Measurements from ENCODE around the gene COBL.
A peak's percentile ranks its signal among the peaks of the same experiment; 100 is the strongest.

The COBL gene

DNA sequence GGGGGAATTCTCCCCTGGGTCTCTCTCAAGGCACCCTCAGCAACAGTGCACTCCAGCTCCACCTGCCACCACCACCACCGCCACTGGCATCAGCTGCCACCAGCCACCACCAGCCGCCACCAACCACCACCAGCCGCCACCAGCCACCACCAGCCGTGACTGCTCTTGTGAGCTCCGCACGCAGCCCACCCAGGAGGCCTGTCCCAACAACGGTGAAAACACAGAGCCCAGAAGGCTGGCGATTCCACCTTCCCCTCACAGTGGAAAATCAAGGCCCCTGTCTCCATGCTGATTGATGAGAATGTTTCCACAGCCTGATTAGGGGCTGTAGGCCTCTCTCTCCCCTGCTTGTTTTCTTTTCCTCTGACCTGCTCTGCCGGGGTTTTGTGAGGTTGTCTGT, 41.1 kb downstream of the COBL start:
- DNase-seq: no peak

DNA sequence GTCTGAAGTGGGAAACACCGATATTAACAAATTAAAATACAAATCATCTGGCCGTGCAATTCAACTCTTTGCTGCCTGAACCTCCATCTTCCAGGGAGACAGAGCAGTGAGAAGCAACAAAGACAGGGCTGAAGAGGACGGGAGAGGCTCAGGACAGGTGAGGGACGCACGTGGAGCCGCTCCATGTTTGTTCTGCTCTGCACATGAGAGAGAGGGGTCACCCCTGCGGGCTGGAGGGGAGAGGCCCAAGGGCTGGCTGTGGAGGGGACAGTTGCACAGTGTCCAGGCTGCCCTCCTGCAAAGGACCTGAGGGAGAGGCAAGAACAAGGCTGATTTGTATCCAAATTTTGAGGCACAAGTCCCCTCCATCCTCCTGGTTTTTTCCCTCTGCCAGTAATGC, 41.7 kb downstream of the COBL start:
- no peak for DNase-seq

DNA sequence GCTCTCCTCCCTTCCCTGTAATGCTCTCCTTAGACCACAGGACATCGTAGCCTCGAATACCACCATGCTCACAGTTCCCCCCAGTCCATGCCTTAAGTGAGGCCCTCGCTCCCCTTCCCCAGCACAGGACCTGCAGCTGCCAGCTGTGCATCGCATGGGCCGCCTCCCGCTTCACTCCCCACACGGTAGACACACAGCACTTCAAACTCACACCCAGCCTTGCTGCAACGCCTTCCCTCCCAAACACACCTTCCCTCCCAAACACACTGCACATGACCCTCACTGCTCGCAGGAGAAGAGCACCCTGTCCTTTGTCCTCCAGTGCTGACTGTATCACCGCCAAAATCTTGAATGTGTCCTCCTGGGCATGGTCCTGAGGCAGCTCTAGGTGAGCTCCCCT, 42.6 kb downstream of the COBL start:
- no peak for DNase-seq

DNA sequence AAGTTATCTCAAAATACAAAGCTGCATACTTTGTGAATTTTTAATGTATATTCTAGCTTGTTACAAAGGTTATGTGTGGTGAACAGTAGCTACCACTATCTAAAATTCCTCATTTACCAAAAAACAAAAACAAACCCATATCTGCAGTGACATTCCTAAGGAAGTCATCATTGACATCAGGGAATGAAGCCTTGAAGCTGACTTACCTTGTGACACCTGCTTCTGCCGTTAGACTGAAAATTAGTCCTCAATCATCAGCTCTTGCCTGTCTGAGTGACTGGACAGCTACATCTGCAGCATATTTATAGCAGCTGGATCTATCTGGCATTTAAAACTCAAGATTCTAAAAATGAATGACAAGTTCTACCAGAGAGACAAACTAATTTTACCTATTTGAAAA, 43.2 kb downstream of the COBL start:
- no peak for DNase-seq

DNA sequence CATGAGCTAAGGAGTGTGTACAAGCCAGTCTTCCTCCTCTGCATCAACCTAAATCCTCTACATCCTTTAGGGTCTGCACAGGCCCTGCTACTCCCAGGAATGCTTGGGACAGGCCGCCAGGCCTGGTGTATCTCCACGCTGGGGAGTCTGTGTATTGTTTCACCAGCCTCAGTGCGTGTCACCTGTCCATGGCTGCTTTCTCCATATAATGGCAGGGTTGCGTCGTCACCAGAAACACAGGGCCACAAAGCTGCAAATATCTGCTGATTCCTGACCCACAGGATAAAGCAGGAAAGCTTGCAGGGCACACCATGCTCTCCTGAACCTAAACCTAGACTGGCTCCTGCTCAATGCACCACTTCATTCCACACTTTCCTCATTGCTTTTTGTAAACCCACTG, 45.6 kb downstream of the COBL start:
- DNase-seq: no peak

DNA sequence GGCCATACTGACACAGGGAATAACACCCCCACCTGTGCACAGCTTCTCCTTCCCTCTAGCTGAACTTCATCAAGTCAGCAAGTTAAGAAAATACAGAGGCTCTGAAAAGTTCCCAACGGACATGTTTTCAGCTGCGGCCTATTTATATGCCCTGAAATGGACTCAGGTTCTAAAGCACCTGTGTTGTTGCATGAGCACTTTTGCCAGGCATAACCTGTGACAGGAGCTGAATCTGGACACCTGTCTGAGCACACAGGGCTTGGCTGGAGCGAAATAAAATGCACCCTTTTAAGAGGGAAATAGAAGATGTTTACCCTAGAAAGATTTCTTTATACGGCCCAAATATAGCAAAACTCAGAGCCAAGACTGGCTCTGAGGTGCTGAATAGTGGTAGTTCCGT, 46.7 kb downstream of the COBL start:
- no peak for DNase-seq

DNA sequence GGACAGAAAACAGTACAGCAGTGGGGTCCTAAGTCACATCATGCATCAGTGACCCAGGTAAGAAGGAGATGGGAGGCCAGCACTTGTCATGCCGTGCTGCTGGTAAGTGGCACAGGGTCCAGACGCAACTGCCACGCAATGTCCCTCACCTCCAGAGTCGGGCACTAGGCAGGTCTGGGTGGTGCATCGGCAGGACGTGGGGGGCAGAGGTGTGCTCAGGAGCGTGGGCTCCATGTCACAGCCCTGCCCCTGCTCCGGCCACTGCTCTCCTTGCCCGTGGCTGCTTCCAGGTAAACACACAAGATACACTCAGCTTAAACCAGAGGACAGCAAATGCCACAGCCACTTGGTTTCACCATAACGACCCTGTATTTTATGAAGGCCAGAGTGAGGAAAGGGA, 47.3 kb downstream of the COBL start:
- DNase-seq: no peak

DNA sequence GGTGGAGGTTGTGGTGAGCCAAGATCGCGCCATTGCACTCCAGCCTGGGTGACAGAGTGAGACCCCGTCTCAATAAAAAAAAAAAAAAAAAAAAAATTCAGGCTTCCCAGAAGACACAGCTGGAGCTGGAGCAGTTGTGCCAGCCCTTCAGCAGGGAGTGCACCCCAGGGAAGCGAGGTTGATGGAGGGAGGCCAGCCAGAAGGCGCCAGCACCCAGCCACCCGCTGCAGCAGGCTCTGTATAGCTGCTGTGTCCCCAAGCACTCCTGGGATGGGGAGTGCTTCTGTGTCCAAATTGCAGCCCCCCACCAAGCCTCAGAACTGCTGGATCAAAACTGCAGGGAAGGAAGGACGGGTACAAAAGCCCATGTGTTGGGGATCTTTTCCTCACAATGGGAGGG, 47.8 kb downstream of the COBL start:
- DNase-seq: no peak

DNA sequence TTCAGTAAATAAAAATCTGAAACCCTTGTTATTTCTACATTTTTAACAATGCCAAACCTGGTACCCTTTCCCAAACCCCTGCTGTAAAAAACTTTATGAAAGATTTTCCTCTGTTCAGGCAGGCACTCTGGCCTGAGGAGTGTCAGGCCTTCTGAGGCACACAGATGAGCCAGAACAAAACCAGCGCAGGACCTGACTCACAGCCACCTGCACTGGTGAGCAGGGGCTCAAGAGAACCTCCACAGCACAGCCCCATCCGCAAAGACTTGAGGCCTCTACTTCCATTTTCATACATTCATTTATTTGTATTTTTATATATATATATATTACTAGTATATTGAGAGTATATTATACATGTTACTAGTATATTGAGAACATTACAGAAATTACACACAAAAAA, 49.4 kb downstream of the COBL start:
- DNase-seq: no peak

DNA sequence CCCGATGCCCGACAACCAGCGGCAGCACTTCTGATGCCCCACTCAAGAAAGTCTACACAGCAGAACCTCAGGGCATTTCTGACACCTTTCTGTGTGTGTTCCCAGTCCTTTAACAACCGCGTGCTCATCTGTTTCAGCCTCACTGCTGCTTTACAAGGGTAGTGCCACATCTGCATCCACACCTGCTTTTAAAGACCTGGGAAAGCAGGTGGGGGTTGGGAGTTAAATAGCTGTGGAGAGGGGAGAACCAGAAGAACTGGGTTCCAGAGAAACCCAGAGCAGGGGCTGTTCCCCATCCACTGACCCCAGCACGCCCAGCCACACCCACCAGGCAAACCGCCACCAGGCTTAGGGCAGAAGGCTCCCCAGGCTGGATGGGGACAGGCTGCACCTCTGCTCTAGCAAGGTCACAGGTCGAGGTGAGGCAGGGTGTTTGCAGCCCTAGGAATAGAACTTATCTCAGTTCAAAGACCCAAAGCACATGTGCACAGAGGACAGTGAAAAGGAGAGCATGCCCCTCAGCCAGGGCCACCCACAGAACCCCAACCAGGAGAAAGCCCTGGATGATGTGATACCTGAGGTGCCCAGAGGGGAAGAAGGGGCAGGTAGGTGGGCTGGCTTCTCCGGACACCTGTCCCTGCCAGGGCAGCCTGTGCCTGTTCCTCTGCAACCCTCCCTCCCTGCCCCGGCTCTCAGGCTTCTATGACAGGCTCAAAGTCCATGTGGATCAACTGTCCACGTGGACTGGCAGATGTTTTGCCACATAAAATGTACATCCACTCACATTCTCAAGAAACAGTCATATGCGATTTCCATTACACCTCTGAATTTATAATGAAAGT, 51.3 kb downstream of the COBL start:
- DNase-seq: no peak

DNA sequence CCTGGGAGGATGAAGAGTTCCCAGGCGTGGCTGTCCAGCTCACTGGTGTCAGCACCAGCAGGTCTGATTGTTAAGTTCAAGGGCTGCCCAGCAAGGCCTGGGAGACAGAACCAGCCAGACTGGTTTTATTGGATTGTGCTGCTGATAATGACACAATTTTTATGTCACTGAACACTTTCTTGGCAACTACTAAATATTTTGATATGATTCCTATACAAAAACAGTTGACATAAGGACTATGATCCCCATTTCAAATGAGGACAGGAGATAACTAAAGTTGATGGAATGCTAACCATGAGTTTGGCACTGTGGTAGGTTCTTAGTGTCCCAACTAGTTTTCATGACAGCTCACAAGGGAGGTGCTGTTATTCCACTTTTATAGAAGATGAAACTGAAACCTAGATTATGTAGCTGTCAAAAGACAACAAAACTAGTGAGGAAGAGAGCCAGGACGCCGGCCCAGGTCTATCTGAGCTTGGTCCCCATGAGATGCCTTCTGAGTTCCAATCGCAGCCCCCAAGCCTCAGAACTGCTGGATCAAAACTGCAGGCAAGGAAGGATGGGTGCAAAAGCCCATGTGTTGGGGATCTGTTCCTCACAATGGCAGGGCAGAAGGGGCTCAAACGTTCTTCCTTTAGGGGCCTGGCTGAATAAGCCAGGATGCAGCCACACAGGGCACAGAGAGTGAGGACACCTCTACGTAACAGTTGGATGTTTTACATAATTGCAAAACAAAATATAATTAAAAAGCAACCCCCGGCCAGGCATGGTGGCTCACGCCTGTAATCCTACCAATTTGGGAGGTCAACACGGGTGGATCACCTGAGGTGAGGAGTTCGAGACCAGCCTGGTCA, 52.8 kb downstream of the COBL start:
- no peak for DNase-seq

DNA sequence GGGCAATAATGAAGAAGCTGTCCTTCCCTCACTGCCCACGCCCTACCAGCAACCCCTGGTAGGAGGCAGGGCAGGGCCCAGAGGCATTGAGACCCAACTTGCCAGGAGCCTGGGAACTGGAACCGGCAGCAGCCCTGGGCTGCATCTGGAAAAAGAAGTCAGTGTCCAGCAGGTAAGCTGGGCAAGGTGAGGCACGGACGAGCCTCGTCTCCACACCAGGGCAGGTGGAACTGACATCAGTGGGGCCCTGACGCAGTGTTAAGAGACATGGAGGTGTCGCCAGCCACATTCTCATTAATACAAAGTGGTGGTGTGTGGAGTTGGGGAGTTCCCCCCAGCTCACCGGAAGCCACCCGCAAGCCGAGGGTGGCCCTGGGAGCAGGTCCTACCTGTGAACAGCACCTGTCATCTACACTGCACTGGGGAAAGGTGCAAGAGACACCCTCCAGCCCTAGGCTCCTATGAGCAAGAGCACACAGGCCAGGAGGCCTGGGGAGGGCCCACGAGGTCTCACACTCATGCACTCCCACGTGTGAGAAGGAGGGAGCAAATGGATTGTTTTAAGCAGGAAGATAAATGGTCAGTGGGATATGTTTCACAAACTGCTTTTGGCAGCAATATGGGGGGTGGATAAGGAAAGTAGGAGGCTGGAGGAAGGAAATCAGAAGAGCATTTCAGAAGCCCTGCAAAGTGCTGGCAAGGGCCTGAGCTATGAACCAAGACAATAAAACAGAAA, 53.6 kb downstream of the COBL start:
- DNase-seq: no peak

DNA sequence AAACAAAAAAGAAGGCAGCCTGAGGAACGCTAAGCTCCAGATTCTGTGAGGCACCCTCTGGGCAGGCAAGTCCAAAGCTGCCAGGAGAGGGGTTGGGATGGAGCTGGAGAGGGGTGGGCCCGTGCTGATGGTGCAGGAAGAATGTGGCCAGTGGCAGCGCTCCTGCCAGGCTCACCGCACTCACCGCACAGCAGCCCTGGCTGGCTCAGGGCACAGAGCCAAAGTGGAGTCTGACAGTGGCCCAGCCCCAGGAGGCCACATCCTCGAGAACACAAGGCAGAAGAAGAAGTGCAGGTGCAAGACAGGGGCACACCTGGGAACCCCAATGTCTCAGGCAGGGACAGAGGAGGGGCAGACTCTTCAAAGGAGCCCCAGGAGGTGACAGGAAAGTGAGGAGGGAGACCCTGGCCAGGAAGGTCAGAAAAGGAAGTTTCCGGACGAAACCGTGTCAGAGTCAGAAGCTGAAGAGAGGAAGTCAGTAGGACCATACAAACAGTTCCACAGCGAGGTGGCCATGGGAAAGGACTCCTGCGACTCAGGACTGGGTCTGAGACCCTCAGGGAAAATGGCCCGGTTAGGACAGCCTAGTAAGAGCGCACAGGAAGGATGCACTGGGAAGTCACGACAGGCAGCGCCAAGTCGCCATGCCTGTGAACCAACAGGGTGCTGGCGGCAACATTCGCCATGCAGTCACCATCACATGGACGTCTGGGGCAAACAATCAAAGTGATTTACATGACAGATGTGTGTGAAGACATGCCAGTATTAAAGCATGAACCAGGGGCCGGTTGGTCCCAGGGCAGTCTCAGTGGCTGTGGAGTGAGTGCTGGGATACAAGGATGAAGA, 54.4 kb downstream of the COBL start:
- DNase-seq: peak in 1 of 2 donors; percentile 14

DNA sequence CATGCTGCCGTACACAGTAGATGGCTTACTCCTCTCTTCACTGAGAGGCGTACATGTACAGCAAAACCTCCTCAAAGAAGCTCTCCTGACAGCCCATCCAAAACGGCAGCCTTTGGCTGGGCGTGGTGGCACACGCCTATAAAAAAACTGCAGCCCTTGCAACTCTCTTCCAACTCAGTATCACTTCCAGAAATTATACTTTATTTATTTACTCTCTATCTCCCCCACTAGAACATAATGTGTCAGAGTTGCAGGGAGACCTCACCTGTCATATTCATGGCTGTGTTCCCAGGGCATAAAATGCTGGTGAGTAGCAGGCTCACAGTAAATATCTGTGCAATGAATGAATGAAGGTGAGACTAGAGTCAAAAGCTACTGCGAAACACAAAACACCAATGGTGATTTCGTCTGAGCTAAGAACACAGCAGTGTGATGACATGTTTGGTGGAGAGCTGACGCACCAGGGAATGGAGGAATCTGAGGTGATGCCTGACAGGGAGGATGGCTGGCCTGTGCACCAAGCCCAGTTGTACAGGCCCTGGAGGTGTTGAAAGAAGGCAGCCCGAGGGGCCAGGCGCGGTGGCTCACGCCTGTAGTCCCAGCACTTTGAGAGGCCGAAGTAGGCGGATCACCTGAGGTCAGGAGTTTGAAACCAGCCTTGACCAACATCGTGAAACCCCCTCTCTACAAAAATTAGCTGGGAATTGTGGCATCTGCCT, 55.3 kb downstream of the COBL start:
- DNase-seq: no peak

DNA sequence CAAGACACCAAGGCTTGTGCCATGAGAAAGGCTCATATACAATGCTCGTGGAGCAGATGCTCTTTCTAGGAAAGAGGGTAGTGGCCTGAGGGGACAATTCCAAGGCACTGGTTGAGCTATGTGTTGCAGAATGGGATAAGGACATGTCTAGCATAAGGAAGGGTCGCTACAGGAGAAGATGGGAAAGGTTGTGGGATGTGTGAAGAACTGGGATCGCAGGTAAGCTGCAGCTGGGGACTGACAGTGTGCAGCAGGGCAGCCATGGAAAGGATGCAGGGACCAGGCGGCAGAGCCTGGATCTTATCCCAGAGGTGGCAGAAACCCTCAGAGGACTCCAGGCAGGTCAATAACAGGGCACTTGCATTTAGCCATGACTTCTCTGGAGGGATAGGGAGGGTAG, 56.1 kb downstream of the COBL start:
- DNase-seq: no peak

DNA sequence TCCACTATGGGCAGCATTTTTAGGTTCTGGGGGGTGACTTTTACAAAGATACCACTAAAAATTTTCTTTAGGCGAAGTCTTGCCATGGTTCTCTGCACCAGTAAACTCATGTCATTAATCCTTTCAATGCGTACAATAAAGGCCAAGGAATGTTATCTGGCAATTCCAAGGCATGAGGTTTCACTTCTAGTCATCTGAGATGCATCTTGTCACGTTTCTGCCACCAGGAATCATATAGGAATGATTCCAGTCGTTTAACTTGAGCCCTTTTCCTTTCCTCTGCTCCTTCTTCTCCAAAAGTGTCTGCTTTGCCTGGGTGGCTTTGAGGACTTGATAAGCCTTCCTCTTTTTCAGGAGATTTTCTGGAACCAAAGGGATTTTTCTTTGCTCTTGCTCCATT, 56.8 kb downstream of the COBL start:
- DNase-seq: no peak

DNA sequence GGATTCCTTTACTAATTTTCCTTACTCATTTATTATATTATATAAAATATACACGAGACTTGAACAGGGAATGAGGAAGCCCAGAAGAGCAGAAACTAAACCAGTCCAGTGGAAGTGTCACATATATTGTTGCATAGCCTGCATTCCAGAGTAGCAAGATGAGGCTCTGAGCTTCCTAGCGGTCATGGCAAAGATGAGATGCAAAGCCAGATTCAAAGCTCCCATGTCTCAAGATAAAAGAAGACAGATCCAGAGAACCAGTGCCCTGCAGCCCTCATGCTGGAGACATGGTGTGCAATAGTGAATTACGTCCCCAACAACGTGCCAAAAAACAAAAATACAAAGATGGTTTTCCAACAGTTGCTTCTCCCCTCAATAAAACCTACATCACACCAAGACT, 59.7 kb downstream of the COBL start:
- no peak for DNase-seq

DNA sequence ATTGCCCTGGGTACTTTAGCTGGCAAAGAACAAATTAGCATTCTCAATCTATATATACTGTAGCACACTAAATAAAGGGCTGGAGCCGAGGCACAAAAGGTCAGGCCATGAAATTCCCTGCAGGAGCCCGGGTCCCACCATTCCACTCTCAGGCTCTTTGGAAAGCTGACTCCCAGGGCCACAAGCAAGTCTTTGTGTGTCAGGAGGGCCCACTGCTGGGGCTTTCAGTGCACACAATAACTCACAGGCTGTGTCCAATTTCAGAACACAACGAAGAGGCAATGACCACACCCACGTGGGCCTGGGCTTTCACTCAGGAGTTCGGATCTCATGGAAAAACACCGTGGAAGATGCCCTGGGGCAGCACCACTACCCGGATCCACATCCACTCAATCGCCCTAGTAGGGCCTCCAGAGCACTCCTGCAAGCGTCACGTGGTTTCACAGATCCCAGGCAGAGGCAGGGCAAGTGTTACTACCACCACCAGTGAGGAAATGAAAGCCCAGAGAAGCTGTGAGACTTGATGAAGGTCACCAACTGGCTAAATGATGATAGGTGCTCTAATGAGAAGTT, 60.3 kb downstream of the COBL start:
- DNase-seq: peak; percentile 75 to 79

DNA sequence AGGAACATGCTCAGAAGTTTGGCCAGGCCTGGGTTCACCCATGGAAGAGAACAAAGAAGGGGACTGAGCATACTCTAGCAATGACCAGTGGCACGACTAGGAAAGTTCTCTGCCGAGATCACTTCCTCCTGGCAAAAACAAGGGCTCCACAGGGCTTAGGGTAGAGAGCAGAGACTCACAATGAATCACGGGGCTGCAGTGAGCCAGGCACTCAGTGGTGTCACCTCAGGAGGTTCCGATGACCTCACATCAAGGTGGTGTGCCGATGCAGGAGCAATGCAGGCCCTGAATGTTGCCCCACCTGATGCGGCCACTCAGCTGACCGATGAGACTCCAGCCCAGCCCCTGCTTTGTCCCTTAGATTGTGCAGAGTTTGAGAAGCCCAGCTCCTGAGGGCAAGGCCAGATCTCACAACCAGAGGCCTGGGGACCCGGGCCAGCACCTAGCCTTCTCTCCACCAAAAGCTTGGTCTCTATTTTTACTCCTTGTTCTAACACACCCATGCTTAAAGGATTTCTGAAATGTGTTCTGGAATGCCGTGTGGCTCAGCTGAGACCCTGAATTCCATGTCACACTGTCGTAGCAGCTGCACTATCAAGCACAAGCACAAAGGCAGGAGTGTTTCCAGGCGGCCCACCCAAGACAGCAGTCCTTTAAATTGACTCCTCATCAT, 60.9 kb downstream of the COBL start:
- DNase-seq: no peak

DNA sequence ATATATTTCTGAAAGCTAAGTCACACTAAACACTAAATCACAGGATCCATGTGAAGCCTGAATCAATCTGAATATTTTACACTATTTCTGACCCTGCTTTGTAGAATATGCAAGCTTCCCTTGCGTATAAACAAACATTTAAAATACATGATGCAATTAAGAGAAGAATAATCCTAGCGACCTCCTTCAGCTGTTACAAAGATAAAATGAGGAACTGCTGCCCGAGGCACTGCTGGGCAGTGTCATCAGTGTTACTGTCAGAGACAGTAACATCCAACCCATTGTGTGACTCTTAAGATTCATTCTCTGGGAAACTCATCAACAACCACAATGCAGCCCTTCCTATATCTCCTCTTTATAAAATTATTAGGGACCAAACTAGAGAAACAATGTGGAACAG, 61.6 kb downstream of the COBL start:
- no peak for DNase-seq

DNA sequence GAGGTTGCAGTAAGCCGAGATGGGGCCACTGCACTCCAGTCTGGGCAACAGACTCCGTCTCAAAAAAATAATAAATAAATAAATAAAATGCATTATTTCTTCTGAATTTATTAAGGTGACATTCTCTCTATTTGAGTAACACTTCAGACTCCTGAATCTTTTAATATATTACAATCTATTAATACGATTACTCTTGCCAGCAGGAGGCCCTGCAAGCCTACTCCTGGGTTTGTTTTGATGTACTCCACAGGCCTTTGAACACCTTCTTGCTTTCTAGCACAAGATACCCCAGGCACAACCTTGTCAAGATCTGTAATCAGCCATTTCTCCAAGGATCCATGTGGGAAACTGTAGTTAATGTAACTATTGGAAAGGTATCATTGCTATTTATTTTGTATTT, 63.5 kb downstream of the COBL start:
- no peak for DNase-seq

All from hippocampal formation (tissue), 2 donors.